A673 (cell line): Measurements from ENCODE around the gene JHY.

Source experiments
- EZH2 ChIP-seq: fragments of 200-600 bp; sonication (generic); IDR thresholded peaks from 2 replicates; pipeline ENCODE4 v1.6.1; 2017; ENCODE audit warnings: borderline replicate concordance, low read depth, mild to moderate bottlenecking, mixed read lengths, antibody characterized with exemption, low read length; ENCODE audit not compliant: poor library complexity, severe bottlenecking
- TF ChIP-seq, protein P1 (sequence below): fragments of 300-800, 200-600 bp; sonication (generic); conservative IDR thresholded peaks from 2 replicates; pipeline ENCODE4 v1.5.1; 2017; ENCODE audit warnings: low read depth, mild to moderate bottlenecking, antibody characterized with exemption, low read length, moderate library complexity, mixed read lengths

DNA sequence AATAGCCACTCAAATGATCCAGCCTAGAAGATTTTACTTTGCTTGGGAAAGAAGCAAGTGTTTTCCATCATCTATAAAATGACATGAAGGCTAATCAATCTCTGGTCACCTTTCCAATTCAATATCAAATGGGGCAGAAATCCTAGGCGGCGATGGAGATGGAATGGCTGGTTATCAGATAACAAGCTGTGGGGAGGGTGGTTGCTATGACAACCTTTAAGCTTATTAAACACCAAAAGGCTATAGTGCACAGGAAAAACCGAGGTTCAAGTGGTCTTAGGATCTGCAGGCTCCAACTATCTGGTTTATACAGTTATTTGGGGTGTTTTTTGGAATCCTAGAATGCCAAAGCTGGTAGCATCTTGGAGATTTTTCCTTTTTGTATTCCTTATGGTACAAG lies 113.0 kb downstream of the JHY start:
- TF ChIP-seq, protein P1, sequence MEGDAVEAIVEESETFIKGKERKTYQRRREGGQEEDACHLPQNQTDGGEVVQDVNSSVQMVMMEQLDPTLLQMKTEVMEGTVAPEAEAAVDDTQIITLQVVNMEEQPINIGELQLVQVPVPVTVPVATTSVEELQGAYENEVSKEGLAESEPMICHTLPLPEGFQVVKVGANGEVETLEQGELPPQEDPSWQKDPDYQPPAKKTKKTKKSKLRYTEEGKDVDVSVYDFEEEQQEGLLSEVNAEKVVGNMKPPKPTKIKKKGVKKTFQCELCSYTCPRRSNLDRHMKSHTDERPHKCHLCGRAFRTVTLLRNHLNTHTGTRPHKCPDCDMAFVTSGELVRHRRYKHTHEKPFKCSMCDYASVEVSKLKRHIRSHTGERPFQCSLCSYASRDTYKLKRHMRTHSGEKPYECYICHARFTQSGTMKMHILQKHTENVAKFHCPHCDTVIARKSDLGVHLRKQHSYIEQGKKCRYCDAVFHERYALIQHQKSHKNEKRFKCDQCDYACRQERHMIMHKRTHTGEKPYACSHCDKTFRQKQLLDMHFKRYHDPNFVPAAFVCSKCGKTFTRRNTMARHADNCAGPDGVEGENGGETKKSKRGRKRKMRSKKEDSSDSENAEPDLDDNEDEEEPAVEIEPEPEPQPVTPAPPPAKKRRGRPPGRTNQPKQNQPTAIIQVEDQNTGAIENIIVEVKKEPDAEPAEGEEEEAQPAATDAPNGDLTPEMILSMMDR = no peak
- no peak for TF ChIP-seq EZH2
